ENCODE measurements around the gene MYPOP.
A peak's percentile ranks its signal among the peaks of the same experiment; 100 is the strongest.

MYPOP gene

GRCh38 chr19:45889210-45889885 lies 13.1 kb downstream of the MYPOP start:
- H3K4me3 ChIP-seq (ENCODE audit: low read length), result no peak overlapping the region
- no peak for DNase-seq (ENCODE audit: low read depth)
- no peak for TF ChIP-seq CTCF (IDR thresholded peaks at IDR 0.05; ENCODE audit: insufficient read depth, low read depth, low read length, missing control alignments)

GRCh38 chr19:45887200-45887710 lies 15.2 kb downstream of the MYPOP start:
- TF ChIP-seq CTCF (IDR thresholded peaks at IDR 0.05; ENCODE audit: insufficient read depth, low read depth, low read length, missing control alignments), result no peak
- DNase-seq (ENCODE audit: low read depth), result no peak
- H3K4me3 ChIP-seq (ENCODE audit: low read length), result peak overlapping the region; percentile 68

GRCh38 chr19:45886427-45887199 lies 15.8 kb downstream of the MYPOP start:
- peak overlapping the region; percentile 68 for H3K4me3 ChIP-seq (ENCODE audit: low read length)
- peak; percentile 97 for DNase-seq (ENCODE audit: low read depth)
- TF ChIP-seq CTCF (IDR thresholded peaks at IDR 0.05; ENCODE audit: insufficient read depth, low read depth, low read length, missing control alignments), result no peak

- H3K4me3 ChIP-seq (ENCODE audit: low read length), result peak within 1 kb of the TSS; percentile 68
- DNase-seq (ENCODE audit: low read depth), result peak; percentile 96
- TF ChIP-seq CTCF (IDR thresholded peaks at IDR 0.05; ENCODE audit: insufficient read depth, low read depth, low read length, missing control alignments), result no peak
Observed at GRCh38 chr19:45885556-45886426, 16.6 kb downstream of the MYPOP start, which contains the start of gene IRF2BP1. IRF2BP1 (minus strand) TSS chr19:45886141; CDS start chr19:45885774, 367 bp downstream.

GRCh38 chr19:45884682-45885555 lies 17.5 kb downstream of the MYPOP start:
- H3K4me3 ChIP-seq (ENCODE audit: low read length), result peak overlapping the region; percentile 68
- peak; percentile 33 for DNase-seq (ENCODE audit: low read depth)
- TF ChIP-seq CTCF (IDR thresholded peaks at IDR 0.05; ENCODE audit: insufficient read depth, low read depth, low read length, missing control alignments), result no peak
